ENCODE results near the gene MTFR2.

Gene MTFR2

GRCh38 chr6:136181512-136181833 lies 68.6 kb downstream of the MTFR2 start:
- no peak for FAIRE-seq

Data from TTC549 (cell line).